NCI-H187 (cell line): Measurements from ENCODE around the gene EPHB1.
A peak's percentile ranks its signal among the peaks of the same experiment; 100 is the strongest.

ENCODE experiments used
- DNase-seq, 2 experiments: peaks; one replicate each; lab custom pipeline; 2025; lab: John Stamatoyannopoulos, UW

The EPHB1 gene

DNA sequence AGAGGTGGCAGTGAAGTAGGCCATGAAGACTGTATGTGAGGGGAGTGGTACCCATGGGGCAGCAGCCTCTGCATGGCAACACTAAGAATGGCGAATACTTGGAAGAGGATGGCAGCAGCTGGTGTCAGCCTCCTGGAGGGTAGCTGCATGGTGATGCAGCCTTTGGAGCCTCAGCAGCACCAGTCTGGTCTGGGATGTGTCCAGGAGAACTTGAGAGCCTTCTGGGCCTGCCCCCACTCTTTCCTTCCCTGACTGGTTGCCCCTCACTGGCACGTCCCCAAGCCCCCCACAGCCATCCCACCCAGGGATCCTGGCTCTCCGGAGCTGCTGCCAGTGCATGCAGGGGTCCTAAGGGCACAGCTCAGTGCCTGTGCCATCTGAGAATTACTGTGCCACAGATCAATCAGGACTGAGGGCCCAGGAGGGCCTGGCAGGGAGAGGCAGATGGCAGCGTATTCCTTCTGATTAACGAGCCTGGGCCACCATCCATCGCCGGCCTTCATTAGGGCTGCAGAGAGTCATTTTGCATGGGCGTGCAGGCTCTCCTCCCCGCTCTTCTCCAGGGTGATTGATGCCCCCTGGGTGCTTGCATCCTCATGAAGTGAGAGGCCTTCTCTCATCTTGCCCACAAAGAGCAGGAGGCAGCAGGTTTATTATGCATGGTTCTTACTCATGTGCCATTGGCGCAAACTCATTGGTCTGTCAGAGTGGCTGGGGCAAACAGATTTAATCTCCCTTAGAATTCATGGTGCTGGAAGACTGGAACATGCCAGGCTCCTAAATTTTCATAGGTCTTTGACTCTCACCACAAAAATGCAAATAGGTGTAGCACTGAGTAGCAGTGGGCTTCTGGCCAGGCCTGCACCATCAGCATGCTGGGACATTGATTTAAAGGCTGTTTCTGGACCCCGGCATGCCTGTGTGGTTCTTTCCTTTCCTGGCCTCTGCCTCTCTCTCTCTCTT lies 116.8 kb downstream of the EPHB1 start:
- peak; percentile 34 to 40 for DNase-seq

DNA sequence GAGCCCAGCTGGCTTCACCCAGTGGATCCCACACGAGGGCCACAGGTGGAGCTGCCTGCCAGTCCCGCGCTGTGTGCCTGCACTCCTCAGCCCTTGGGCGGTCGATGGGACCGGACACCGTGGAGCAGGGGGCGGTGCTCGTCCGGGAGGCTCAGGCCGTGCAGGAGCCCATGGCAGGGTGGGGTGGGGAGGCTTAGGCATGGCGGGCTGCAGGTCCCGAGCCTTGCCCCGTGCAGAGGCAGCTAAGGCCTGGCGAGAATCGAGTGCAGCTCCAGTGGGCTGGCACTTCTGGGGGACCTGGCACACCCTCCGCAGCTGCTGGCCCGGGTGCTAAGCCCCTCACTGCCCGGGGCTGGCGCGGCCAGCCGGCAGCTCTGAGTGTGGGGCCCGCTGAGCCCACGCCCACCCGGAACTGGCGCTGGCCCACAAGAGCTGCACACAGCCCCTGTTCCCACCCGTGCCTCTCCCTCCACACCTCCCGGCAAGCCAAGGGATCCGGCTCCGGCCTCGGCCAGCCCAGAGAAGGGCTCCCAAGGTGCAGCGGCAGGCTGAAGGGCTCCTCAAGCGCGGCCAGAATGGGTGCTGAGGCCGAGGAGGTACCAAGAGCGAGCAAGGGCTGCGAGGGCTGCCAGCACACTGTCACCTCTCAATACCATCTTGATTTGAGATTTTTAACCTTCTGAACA lies 121.4 kb downstream of the EPHB1 start:
- DNase-seq: no peak

DNA sequence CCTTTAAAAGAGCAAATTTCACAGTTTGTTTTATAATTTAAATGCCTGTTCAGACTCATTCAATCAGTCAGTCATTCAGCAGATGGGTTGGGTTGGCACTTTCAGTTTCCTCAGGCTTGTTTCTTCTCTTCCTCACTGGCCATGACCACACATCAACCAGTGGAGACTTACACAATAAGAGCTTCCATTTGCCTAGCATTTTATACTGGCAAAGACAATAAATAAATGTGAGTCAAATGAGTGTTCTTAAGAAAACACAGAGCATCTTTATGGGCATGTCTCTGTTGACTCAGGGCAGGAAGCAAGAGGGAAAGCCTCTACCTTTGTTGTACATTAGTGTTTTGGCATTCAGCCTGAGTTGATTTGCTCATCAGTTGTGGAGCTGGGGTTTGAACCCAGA lies 122.6 kb downstream of the EPHB1 start:
- no peak for DNase-seq

DNA sequence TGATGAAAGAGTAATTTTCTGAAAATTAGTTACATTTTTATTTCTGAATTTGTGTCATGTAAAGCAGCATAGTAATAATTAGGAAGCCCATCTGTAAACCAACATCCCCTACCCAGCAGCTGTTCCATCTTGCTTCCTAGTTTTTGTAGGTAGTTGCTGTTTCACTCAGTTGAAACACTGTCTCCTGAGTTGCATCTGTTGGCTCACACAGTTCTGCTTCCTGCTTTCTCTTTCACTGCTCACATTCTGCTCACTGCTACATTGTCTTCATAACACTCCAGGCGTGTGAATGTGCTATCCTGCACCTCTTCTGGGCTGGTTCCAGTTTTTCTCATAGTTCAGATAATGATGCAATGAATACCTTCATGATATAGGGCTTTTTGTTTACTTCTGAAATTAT lies 123.4 kb downstream of the EPHB1 start:
- DNase-seq: no peak

DNA sequence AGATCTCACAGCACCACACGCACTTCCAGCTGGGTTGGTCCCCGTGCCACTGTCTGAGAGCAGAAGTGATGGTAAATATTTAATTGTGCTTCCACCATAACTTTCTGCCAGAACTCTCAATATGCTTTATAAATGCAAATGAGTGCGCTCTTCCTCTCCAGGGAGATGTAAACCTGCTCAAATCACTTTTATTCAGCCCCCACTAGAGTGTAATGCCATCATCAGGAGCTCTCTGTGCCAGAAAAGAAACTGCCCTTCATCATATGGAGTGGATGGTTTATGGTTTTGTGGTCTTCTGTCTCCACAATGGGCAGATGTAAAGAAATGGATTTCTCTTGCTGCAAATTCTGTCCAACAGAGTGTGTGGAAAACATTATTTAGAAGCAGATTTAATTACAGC lies 127.0 kb downstream of the EPHB1 start:
- peak; percentile 26 to 50 for DNase-seq

DNA sequence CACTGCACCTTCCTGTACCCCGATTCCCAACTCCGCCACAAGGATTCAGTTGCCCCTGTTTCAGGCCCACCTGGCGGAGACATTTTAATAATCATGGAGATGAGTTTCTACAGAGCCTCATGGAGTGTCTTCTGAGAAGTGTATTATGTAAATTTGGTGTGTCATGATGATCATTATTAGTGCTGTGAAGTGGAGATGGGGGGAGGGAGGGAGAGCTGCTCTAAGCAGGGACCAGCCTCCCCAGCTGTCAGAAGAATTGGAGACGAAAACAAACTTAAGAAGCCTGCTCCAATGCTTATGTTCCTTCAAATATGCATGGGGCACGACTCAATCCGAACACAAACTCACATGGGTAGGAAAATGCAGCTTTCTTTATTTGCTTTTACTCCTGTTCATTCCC lies 127.8 kb downstream of the EPHB1 start:
- no peak for DNase-seq

DNA sequence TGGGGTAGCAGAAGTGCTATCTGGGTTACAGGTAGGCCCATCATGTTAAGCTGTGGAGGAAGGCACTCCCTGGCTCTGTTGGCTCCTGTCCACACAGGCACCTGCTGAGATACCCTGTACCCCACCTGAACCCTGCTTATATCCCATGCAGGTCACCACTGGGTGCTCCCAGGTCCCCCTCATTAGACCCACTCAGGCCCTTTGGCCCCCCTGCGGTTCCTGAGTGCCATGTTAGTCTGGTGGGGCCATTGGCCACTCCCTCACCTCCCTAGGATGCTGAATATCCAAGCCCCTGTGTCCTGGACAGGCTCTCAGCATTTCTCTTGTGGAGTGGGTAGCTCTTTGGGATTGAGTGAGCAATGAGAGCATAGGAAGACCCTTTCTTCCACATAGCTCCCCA lies 128.2 kb downstream of the EPHB1 start:
- no peak for DNase-seq

DNA sequence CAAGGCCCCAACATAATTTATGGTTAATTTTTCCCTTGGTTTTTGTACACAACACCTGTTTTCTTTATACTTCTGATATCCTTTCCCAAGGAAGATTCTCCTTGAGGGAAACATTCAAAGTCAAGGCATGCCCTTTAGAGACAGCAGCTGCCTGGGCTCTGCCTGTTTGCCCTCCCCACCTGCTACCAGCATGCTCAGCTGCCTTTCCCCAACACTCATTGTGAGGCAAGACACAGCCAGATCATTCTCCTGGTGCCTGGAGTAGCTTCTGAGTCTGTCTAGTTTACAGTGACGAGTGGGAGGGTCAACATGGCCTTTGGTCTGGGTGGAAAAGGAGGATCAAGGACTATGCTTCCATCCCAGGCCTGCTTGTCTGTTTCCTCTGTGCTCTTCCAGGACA lies 132.5 kb downstream of the EPHB1 start:
- DNase-seq: no peak

DNA sequence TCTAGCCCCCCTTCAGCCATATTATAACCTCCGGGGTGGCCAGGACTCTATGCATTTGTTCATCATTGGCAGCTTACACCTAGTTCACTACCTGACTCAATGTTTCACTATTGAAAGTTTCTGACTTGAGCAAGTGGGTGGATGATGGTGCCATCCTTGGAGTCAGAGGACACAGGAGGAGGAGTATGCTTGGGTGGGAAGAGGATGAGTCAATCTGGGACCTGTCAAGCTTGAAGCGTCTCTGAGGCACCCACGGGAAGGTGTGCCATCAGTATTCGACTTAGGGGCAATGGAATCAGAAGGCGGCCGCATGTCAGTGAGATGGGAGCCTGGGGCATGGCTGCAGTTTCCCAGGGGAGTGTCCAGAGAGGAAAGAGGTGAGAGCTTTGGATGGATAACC lies 133.3 kb downstream of the EPHB1 start:
- DNase-seq: no peak

DNA sequence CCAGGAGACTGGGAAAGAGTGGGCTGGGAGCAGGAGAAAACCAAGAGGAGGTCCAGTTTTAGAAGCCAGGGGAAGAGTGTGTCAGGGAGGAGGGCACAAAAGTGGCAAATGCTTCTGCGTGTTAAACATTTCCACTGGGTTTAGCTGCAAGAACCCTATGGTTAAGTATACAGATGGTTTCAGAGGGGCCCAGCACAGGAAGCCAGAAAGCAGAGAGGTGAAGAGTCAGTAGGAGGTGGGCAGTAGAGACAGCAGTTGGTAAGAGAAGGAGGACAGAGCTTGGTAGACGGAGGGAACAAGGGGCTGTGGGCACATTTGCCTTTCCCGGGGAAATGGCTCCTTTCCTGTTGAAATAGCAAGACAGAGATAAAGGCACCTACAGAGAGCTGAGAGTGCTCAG lies 133.8 kb downstream of the EPHB1 start:
- DNase-seq: no peak

DNA sequence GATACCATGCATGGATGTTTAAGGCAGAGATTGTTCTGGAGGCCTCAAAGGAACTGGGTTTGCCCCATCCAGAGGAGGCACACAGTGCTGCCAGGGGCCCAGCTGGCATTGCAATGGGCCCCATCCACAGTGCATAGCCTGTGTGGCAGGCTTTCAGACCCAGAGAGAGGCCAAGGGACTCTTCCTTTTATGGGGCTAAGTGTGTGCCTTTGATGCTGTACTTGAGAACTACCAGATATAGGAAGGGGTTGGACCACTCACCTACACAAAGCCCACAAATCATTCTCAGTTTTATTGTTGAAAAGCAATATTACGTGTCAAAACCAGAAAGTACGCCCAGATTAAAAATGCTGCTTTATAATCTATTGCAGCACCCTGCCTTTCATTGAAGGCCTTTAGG lies 134.9 kb downstream of the EPHB1 start:
- no peak for DNase-seq

DNA sequence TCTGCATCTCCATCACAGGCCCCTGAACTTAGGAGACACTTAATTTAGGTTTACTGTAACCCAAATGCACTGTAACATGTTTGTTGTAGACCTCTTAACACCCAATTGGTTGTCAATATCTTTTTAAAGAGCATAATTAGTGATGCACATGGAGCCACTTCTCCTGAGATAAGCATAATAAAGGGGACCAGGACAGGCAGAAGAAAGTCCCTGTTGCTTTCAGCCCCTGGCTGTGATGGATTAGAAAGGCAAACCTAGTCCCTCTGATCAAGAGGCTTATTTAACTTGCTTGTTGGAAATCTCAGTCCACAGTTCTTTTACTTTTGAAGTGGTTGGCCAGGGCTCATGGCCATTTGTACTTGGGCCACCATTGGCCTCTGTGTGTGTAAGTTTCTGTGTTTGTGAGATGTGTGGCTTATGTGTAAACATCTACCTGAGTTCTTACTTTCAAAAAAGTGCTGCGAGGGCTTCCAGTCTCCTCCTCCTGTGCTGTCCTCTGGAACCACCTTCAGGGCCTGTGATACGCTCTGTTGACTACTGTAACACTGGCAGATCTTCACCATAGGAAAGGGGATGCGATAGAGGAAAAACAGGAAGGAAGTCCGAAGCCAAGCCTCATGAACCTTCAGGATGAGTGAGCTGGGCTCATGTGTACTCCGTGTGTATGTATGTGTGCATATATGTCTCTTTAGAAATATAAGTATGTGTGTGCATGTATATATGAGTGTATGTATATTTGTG lies 136.2 kb downstream of the EPHB1 start:
- DNase-seq: no peak

DNA sequence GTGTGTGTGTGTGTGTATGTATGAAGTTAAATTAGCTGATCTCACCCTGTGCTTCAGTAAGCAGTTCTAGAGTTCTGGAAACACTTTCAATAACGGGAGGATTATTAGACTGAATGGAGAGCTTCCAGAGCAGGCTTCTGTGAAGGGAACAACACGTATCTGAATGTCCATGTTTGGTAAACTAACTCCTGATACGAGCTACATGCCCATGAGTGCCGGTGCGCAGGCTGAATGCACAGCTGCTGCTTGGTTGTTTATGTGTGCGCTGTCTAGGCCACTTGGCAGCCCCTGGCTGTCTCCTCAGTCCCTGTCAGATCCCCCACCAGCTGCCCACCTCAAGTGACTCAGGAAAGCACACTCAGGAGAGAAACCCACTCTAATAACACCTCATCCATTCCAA lies 137.0 kb downstream of the EPHB1 start:
- DNase-seq: no peak

DNA sequence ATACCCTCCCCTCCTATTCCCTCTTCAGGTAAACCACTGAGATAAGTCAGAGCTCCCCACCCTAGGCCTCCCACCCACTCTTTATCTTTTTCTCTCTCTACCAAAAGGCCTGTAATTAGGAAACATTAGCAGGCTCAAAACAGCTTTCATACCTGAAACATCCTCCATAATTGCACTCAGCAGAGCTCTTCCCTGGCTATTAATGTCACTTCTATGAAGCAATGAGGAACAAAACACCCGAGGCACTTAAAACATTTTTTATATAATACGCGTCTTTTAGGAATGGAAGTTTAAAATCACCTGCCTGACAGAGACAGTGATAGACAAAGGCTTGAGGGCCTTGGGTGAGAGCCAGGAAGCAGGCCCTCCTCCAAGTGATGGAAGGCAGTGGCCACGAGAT lies 138.9 kb downstream of the EPHB1 start:
- DNase-seq: no peak

DNA sequence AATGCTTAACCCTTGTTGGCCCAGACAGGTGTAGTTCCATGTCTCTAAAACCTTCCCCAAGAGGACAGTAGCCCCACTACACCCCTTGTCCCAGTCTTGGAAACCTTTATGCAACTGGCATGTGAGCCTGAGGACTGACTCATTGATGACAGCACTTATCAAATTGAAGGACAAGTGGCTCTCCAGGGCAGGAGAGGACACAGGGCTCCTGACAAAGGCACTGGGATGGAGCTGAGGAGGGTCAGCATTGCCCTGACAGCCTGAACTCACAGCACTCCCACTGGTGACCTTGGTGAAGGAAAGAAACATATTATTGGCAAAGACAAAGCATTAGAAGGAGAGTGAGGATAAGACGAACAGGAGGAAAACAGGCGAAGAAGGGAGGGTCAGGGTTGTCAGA lies 139.9 kb downstream of the EPHB1 start:
- no peak for DNase-seq

DNA sequence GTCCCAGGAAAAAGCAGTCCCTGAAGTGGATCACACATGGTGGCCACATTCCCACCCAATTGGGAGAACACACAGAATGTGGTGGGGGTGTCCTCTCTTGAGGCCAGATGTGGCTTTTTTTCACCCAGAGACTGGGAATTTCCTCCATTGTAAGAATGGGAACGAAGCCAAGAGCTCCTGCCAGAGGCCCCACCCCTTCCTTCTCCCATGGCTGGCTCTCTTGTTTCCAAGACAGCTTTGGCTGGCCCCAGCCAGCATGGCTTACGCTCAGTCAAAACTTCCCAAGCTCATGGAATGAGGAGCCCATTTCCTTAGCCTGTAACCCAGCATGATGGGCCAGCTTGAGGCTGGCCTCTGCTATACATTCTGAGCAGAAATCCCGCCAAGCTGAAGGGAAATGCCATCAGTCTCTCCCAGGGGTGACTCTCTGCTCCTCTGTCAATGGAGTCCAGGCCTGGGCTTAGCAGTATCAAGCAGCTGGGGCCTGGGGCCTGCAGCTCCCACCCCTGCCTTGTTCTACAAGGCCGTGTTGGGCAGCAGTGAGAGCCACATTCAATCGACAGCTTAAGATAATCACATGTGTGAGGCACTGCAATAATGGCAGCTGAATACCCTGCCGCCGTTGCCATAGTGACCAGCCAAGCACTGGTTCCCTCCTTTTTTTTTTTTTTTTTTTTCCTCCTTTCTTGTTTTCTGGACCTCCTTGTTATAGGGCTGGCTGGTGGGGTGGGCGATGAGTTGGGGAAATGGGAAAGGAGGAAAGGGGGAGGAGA lies 142.4 kb downstream of the EPHB1 start:
- peak in 1 of 2 experiments; percentile 41 for DNase-seq

DNA sequence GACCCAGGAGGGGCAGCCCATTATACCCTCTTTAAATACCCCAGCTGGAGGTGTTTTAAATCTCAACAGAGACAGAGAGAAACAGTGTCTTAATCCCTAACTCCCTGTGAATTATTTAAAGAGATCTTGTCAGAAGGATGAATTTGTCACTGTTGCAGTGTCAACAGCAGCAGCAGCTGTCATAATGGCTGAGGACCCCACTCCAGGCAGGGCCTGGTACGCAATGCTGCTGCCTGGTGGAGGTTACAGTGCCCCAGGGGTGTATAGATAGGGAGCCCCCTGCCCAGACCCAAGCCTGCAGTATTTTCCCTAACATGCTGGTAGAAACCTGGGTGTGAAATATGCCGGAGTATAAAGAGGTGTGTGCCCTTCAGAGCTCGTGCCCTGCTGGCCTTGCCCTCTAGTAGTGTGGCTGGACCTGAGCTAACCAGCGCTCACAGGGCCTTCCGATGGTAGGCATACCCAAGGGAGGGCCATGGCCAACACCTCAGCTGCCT lies 143.0 kb downstream of the EPHB1 start:
- no peak for DNase-seq

DNA sequence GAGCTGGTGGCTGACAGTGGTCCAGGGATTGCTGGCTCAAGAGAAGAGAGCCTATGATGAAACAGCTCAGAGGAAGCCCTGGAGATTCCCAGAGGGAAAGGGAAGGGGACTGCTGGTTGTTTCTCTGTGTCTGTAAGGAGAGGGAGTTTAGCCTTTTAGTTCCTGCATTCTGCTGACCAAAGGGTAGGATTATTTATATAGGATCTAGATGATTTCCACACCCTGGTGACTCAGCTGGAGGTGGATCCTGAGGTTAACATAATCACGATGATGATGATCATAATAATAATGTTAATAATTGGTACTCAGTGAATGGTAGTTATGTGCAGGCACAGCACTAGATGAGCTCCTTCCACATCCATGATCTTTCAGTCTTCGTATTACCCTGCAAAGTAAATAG lies 144.9 kb downstream of the EPHB1 start:
- no peak for DNase-seq

DNA sequence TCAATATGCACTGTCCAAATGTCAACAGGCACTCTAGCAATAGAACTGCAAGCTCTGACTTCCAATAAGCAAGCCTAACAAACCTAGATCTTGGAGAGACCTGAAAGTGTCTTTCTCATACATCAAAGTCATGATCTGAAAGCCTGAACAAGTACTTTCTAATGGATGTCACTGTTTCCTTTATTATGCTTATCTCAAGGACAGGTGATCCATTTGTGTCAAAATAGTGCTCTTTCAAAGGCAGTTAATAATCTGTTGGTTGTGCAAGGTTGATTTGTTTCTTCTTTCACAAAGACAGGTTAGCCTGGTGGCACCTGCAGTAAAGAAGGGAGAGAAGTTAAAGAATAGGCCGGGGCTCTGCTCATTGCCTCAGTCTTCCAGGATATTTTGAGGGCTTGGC lies 146.8 kb downstream of the EPHB1 start:
- peak in 1 of 2 experiments; percentile 17 for DNase-seq

DNA sequence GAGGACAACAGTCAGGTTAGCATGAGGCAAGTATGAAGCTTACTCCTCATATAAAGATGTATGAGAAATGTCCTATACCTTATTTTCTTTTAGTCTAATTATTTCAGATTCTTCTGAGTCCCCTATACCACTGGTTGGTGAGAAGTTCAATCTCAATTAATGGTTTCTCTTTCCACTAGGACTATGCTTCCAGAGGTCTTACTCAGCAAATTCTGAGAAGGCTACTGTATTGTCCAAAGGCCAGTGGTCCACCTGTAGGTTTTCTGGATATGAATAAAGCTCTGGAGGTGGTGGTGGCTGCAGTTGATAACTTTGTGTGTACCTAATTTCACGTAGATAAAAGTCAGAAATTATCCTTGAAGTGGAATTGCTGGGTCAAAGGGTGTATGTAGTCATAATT lies 149.4 kb downstream of the EPHB1 start:
- DNase-seq: no peak

DNA sequence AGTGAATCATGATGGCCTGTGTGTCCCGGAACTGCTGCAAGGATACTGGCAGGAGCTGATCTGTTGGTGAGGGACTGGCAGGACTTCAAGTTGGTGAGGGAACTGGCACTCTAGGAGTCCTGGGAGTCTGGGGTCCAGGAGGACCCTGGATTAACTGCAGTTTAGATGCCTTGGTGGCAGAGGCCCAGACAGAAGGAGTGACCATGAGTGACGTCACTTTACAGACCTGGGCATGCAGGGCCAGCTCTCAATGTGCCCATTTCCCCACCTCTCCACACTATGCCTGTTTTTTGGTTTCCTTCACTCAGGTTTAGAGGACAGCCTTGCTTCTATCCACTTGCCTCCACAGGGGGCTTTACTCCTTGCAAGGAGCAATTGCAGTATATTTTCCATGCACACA lies 154.1 kb downstream of the EPHB1 start:
- no peak for DNase-seq

DNA sequence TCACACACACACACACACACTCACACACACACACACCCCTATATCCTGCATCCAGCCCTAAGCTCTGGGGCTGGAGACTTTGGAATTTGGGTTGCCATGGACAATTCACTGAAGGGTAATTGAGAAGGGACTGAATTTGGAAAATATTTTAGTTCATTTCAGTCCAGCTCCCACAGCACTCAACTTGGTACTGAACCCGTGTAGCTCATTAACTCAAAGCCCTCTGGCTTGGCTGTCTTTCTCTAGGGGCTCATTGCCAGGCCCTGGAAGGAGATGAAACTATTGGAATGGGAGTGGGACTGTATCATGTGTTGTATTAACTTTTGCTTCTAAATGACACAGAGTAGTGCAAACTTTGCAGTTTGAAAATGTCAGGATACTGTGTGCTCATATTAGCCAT lies 157.3 kb downstream of the EPHB1 start:
- no peak for DNase-seq
